GM12874 (cell line): ENCODE measurements around the gene CTDSPL2.

Source experiments
- CTCF ChIP-seq: IDR thresholded peaks from 2 replicates; pipeline ENCODE4 v1.5.1; 2011; ENCODE audit warnings: low read depth, mild to moderate bottlenecking, control low read depth, low read length, moderate library complexity; ENCODE audit not compliant: insufficient read depth

CTDSPL2 gene

GRCh38 chr15:44427756-44428724, 611 bp downstream of the CTDSPL2 start:
- no peak for TF ChIP-seq CTCF

- TF ChIP-seq CTCF = no peak
Measured at GRCh38 chr15:44435893-44436667, 8.7 kb downstream of the CTDSPL2 start.

- TF ChIP-seq CTCF = no peak
Measured at GRCh38 chr15:44438402-44438801, 11.0 kb downstream of the CTDSPL2 start.

- no peak for TF ChIP-seq CTCF
Measured at GRCh38 chr15:44441095-44441501, 13.7 kb downstream of the CTDSPL2 start.

GRCh38 chr15:44443515-44443914, 16.1 kb downstream of the CTDSPL2 start:
- no peak for TF ChIP-seq CTCF

- no peak for TF ChIP-seq CTCF
Measured at GRCh38 chr15:44447772-44448376, 20.4 kb downstream of the CTDSPL2 start.

- TF ChIP-seq CTCF = no peak
Measured at GRCh38 chr15:44450172-44450571, 22.7 kb downstream of the CTDSPL2 start.
